GM12872 (cell line): Measurements from ENCODE around the gene NDUFV1.

Source experiments
- CTCF ChIP-seq: IDR thresholded peaks from 3 replicates; pipeline ENCODE4 v1.5.1; 2011; ENCODE audit warnings: low read depth, mild to moderate bottlenecking, low read length, moderate library complexity; ENCODE audit not compliant: insufficient read depth

Gene NDUFV1

GRCh38 chr11:67632982-67633755, 26.4 kb downstream of the NDUFV1 start:
- TF ChIP-seq CTCF = no peak

- no peak for TF ChIP-seq CTCF
Measured at GRCh38 chr11:67633758-67634365, 27.1 kb downstream of the NDUFV1 start.

GRCh38 chr11:67634366-67635230, 27.9 kb downstream of the NDUFV1 start:
- TF ChIP-seq CTCF = no peak

GRCh38 chr11:67635231-67635521, 28.4 kb downstream of the NDUFV1 start:
- no peak for TF ChIP-seq CTCF

- TF ChIP-seq CTCF = no peak
Measured at GRCh38 chr11:67636962-67637361, 30.2 kb downstream of the NDUFV1 start.

GRCh38 chr11:67638535-67639437, 32.0 kb downstream of the NDUFV1 start:
- TF ChIP-seq CTCF = no peak
